GM23338 (cell line): Measurements from ENCODE around the gene LGALSL. TPM values are rescaled to one million over a fixed set of nuclear protein-coding genes. Genes with fewer than 3 reads are reported as not detected.
A peak's percentile ranks its signal among the peaks of the same experiment; 100 is the strongest.

Experiments
- ATAC-seq: fragments of 200-7000 bp; cut with Tn5 transposase; 3 replicates; pipeline ENCODE4 v1.9.1; 2020
- DNase-seq: peaks from one replicate; pipeline ENCODE4 v3.0.0-alpha.2; 2015; ENCODE audit warnings: low spot score
- H2AFZ ChIP-seq: fragments of 200-600 bp; sonication (generic); 2 replicates; pipeline ENCODE4 v1.8.0; 2016; ENCODE audit warnings: antibody characterized with exemption, mild to moderate bottlenecking, moderate library complexity
- H3F3A ChIP-seq: fragments of 200-600 bp; sonication (generic); replicated peaks from 2 replicates; pipeline ENCODE4 v1.8.0; 2017; ENCODE audit warnings: antibody characterized with exemption, mixed run types, low read depth
- H3K27ac ChIP-seq: fragments of 200-600 bp; sonication (generic); 2 replicates; pipeline ENCODE4 v1.6.1; 2016; ENCODE audit warnings: low read depth
- H3K27me3 ChIP-seq: fragments of 200-600 bp; sonication (generic); 2 replicates; pipeline ENCODE4 v1.8.0; 2016; ENCODE audit warnings: mild to moderate bottlenecking, mixed run types, moderate library complexity; ENCODE audit not compliant: insufficient read depth
- H3K36me3 ChIP-seq: fragments of 200-600 bp; sonication (generic); 2 replicates; pipeline ENCODE4 v1.8.0; 2016; ENCODE audit warnings: mild to moderate bottlenecking; ENCODE audit not compliant: insufficient read depth
- H3K4me1 ChIP-seq: fragments of 200-600 bp; sonication (generic); 2 replicates; pipeline ENCODE4 v1.8.0; 2016; ENCODE audit warnings: mild to moderate bottlenecking, moderate library complexity; ENCODE audit not compliant: insufficient read depth
- H3K4me2 ChIP-seq: fragments of 200-600 bp; sonication (generic); 2 replicates; pipeline ENCODE4 v1.7.1; 2017; ENCODE audit warnings: mixed run types
- H3K4me3 ChIP-seq: fragments of 200-600 bp; sonication (generic); 2 replicates; pipeline ENCODE4 v1.6.1; 2016; ENCODE audit warnings: mixed run types
- H3K79me2 ChIP-seq: fragments of 200-600 bp; sonication (generic); replicated peaks from 2 replicates; pipeline ENCODE4 v1.8.0; 2017; ENCODE audit warnings: mild to moderate bottlenecking; ENCODE audit not compliant: insufficient read depth
- H3K9me2 ChIP-seq: fragments of 200-600 bp; sonication (generic); 2 replicates; pipeline ENCODE4 v1.8.0; 2017; ENCODE audit not compliant: insufficient read depth
- H4K20me1 ChIP-seq: fragments of 200-600 bp; sonication (generic); replicated peaks from 2 replicates; pipeline ENCODE4 v1.8.0; 2017; ENCODE audit warnings: mild to moderate bottlenecking; ENCODE audit not compliant: insufficient read depth
- H3K27ac Mint-ChIP-seq: 2 replicates; pipeline ENCODE4 v1.8.0; 2020; ENCODE audit warnings: inconsistent platforms, mild to moderate bottlenecking, moderate library complexity, mixed read lengths
- H3K27me3 Mint-ChIP-seq: 3 replicates; pipeline ENCODE4 v1.8.0; 2022; ENCODE audit warnings: low read depth, mild to moderate bottlenecking, moderate library complexity, mixed read lengths, inconsistent platforms; ENCODE audit not compliant: insufficient read depth, poor library complexity
- H3K36me3 Mint-ChIP-seq: 3 replicates; pipeline ENCODE4 v1.8.0; 2021; ENCODE audit warnings: low read depth, mild to moderate bottlenecking, inconsistent platforms, moderate library complexity, mixed read lengths
- H3K4me1 Mint-ChIP-seq: 3 replicates; pipeline ENCODE4 v1.8.0; 2020; ENCODE audit warnings: mild to moderate bottlenecking, inconsistent platforms, mixed read lengths
- H3K4me3 Mint-ChIP-seq: 3 replicates; pipeline ENCODE4 v1.8.0; 2021; ENCODE audit warnings: moderate library complexity, mild to moderate bottlenecking, inconsistent platforms, mixed read lengths
- H3K9me3 Mint-ChIP-seq: 3 replicates; pipeline ENCODE4 v1.8.0; 2020; ENCODE audit warnings: moderate library complexity, mild to moderate bottlenecking, inconsistent platforms, mixed read lengths
- CREB1 ChIP-seq: fragments of 250-450 bp; sonication (Bioruptor Pico); IDR thresholded peaks from 2 replicates; pipeline ENCODE4 v1.5.0; 2020; ENCODE audit warnings: low read depth, mild to moderate bottlenecking, moderate library complexity
- EZH2 ChIP-seq: fragments of 200-600 bp; sonication (generic); IDR thresholded peaks from one replicate; pipeline ENCODE4 v1.8.0; 2017; ENCODE audit warnings: antibody characterized with exemption, mild to moderate bottlenecking, low read depth; ENCODE audit not compliant: unreplicated experiment
- EZH2phosphoT487 ChIP-seq: fragments of 200-600 bp; sonication (generic); IDR thresholded peaks from one replicate; pipeline ENCODE4 v1.8.1; 2018; ENCODE audit warnings: antibody characterized with exemption; ENCODE audit not compliant: unreplicated experiment
- JUNB ChIP-seq: IDR thresholded peaks from one replicate; pipeline ENCODE4 v1.6.1; 2016; ENCODE audit warnings: antibody characterized with exemption; ENCODE audit not compliant: unreplicated experiment
- NANOG ChIP-seq: IDR thresholded peaks from 2 replicates; pipeline ENCODE4 v1.6.1; 2016; ENCODE audit warnings: antibody characterized with exemption, borderline replicate concordance
- POLR2AphosphoS5 ChIP-seq: IDR thresholded peaks from 2 replicates; pipeline ENCODE4 v1.6.1; 2016; ENCODE audit warnings: antibody characterized with exemption, low read depth
- ZNF114 ChIP-seq: fragments of 250-450 bp; sonication (Bioruptor Pico); IDR thresholded peaks from 2 replicates; pipeline ENCODE4 v1.5.0; 2020; ENCODE audit warnings: mild to moderate bottlenecking, moderate library complexity
- ZNF331 ChIP-seq: fragments of 250-450 bp; sonication (Bioruptor Pico); IDR thresholded peaks from 2 replicates; pipeline ENCODE4 v1.5.0; 2020; ENCODE audit warnings: low read depth, mild to moderate bottlenecking, moderate library complexity
- ZNF462 ChIP-seq: fragments of 250-450 bp; sonication (Bioruptor Pico); IDR thresholded peaks from 2 replicates; pipeline ENCODE4 v1.5.0; 2020; ENCODE audit warnings: mild to moderate bottlenecking, moderate library complexity
- polyA plus RNA-seq: library from polyadenylated mRNA; unstranded; fragments of >200 nt; fragmentation: Nextera tagmentation; extraction: Ambion mirVana; gene quantifications from 2 replicates; pipeline ENCODE4 v1.2.1, GENCODE V29; 2016
- total RNA-seq: library from RNA; depleted of rRNA; stranded (reverse); fragments of >200 nt; shearing (Covaris generic); gene quantifications from 2 replicates; pipeline ENCODE4 v1.2.3, GENCODE V29; 2014
- TF ChIP-seq, protein P1 (sequence below): IDR thresholded peaks from one replicate; pipeline ENCODE4 v1.6.1; 2018; ENCODE audit warnings: antibody characterized with exemption; ENCODE audit not compliant: unreplicated experiment
- TF ChIP-seq, protein P2 (sequence below), 2 experiments: fragments of 200-600 bp in 1 of 2; sonication (generic) in 1 of 2; conservative IDR thresholded peaks; 2 replicates each; pipeline versions ENCODE4 v1.5.1 to v1.6.1; 2016 to 2017; ENCODE audit warnings: antibody characterized with exemption in 2 of 2, low read depth in 2 of 2, mild to moderate bottlenecking in 2 of 2, moderate library complexity in 1 of 2

The LGALSL gene
- total and polyA plus RNA-seq, 2 experiments from 2014 or later = 20.6 to 28.4 TPM

DNA sequence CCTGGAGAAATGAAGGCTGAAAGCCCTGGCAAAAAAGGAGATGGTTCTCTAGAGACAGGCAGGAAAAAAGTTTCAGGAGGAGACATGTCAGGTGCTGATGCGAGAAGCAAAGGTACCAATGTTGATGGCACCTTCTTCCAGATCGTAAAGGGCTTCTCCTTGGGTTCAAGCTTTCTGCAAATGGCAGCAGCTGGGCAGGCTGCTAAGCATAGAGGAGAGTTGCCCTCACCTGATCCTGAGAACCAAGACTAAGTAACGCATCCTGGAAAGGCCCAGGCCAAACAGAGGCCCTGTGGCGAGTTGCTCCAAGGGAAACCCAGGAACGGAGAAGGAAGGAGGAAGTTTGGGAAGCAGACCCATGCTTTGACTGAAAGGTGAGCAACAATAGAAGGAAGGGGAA is 46.6 kb downstream of the LGALSL start:
- no peaks in the 10 kb centered on the region for H3K9me2 ChIP-seq
- Mint-ChIP-seq H3K36me3 (no peaks in the 10 kb centered on the region), H3K27ac (no peak overlapping the region), H3K4me1 (peaks cover 18% of the 10 kb centered on the region), H3K27me3 (no peaks in the 10 kb centered on the region), H3K4me3 (no peak overlapping the region), H3K9me3 (no peaks in the 10 kb centered on the region)
- no peak overlapping the region for H3K4me2 ChIP-seq
- H3K27ac ChIP-seq = no peak overlapping the region
- TF ChIP-seq EZH2phosphoT487 (no peak), CREB1 (CRISPR knock-in tag) (no peak)
- TF ChIP-seq, protein P1, sequence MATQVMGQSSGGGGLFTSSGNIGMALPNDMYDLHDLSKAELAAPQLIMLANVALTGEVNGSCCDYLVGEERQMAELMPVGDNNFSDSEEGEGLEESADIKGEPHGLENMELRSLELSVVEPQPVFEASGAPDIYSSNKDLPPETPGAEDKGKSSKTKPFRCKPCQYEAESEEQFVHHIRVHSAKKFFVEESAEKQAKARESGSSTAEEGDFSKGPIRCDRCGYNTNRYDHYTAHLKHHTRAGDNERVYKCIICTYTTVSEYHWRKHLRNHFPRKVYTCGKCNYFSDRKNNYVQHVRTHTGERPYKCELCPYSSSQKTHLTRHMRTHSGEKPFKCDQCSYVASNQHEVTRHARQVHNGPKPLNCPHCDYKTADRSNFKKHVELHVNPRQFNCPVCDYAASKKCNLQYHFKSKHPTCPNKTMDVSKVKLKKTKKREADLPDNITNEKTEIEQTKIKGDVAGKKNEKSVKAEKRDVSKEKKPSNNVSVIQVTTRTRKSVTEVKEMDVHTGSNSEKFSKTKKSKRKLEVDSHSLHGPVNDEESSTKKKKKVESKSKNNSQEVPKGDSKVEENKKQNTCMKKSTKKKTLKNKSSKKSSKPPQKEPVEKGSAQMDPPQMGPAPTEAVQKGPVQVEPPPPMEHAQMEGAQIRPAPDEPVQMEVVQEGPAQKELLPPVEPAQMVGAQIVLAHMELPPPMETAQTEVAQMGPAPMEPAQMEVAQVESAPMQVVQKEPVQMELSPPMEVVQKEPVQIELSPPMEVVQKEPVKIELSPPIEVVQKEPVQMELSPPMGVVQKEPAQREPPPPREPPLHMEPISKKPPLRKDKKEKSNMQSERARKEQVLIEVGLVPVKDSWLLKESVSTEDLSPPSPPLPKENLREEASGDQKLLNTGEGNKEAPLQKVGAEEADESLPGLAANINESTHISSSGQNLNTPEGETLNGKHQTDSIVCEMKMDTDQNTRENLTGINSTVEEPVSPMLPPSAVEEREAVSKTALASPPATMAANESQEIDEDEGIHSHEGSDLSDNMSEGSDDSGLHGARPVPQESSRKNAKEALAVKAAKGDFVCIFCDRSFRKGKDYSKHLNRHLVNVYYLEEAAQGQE = no peak
- H3K4me3 ChIP-seq = no peak overlapping the region
- H2AFZ ChIP-seq = peak overlapping the region; percentile 76
- no peaks in the 10 kb centered on the region for H3K36me3 ChIP-seq
- ATAC-seq (no peak), DNase-seq (no peak)
- peaks cover 8% of the 10 kb centered on the region for H3K4me1 ChIP-seq
- no peaks in the 10 kb centered on the region for H3F3A ChIP-seq
- H3K27me3 ChIP-seq = no peaks in the 10 kb centered on the region
- H4K20me1 ChIP-seq = no peaks in the 10 kb centered on the region
- no peaks in the 10 kb centered on the region for H3K79me2 ChIP-seq

GRCh38 chr2:64501946-64502345 is 48.0 kb downstream of the LGALSL start:
- H3K36me3 Mint-ChIP-seq = no peaks in the 10 kb centered on the region
- H3F3A ChIP-seq = no peaks in the 10 kb centered on the region
- 0 out of 2 replicates have a peak overlapping the region, but pooled peaks have one; percentile 38 for H2AFZ ChIP-seq
- ATAC-seq (no peak), DNase-seq (no peak)
- H3K4me3 ChIP-seq = no peak overlapping the region
- no peak overlapping the region for H3K4me2 ChIP-seq
- H4K20me1 ChIP-seq = no peaks in the 10 kb centered on the region
- H3K9me3 Mint-ChIP-seq = no peaks in the 10 kb centered on the region
- peaks cover 8% of the 10 kb centered on the region for H3K4me1 ChIP-seq
- no peaks in the 10 kb centered on the region for H3K79me2 ChIP-seq
- no peak overlapping the region for H3K27ac ChIP-seq
- no peak overlapping the region for H3K4me3 Mint-ChIP-seq
- no peaks in the 10 kb centered on the region for H3K36me3 ChIP-seq
- H3K27me3 Mint-ChIP-seq = no peaks in the 10 kb centered on the region
- H3K9me2 ChIP-seq = no peaks in the 10 kb centered on the region
- no peaks in the 10 kb centered on the region for H3K27me3 ChIP-seq
- peaks cover 18% of the 10 kb centered on the region for H3K4me1 Mint-ChIP-seq
- H3K27ac Mint-ChIP-seq = no peak overlapping the region
- TF ChIP-seq EZH2phosphoT487 (no peak), JUNB (no peak), EZH2 (no peak), NANOG (no peak), POLR2AphosphoS5 (no peak), ZNF331 (CRISPR knock-in tag) (no peak), ZNF462 (CRISPR knock-in tag) (no peak), ZNF114 (CRISPR knock-in tag) (no peak)
- TF ChIP-seq, protein P2, sequence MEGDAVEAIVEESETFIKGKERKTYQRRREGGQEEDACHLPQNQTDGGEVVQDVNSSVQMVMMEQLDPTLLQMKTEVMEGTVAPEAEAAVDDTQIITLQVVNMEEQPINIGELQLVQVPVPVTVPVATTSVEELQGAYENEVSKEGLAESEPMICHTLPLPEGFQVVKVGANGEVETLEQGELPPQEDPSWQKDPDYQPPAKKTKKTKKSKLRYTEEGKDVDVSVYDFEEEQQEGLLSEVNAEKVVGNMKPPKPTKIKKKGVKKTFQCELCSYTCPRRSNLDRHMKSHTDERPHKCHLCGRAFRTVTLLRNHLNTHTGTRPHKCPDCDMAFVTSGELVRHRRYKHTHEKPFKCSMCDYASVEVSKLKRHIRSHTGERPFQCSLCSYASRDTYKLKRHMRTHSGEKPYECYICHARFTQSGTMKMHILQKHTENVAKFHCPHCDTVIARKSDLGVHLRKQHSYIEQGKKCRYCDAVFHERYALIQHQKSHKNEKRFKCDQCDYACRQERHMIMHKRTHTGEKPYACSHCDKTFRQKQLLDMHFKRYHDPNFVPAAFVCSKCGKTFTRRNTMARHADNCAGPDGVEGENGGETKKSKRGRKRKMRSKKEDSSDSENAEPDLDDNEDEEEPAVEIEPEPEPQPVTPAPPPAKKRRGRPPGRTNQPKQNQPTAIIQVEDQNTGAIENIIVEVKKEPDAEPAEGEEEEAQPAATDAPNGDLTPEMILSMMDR (conservative IDR thresholded peaks at IDR 0.05; ENCODE audit: low read depth in 2 of 2) = no peak
